ENCODE measurements around the gene MRPS10.
"Not testable (repeated sequence)": the region's sequence is repeated elsewhere in the genome, so short reads cannot be mapped to it uniquely, and the experiment has no call there.

The MRPS10 gene

DNA sequence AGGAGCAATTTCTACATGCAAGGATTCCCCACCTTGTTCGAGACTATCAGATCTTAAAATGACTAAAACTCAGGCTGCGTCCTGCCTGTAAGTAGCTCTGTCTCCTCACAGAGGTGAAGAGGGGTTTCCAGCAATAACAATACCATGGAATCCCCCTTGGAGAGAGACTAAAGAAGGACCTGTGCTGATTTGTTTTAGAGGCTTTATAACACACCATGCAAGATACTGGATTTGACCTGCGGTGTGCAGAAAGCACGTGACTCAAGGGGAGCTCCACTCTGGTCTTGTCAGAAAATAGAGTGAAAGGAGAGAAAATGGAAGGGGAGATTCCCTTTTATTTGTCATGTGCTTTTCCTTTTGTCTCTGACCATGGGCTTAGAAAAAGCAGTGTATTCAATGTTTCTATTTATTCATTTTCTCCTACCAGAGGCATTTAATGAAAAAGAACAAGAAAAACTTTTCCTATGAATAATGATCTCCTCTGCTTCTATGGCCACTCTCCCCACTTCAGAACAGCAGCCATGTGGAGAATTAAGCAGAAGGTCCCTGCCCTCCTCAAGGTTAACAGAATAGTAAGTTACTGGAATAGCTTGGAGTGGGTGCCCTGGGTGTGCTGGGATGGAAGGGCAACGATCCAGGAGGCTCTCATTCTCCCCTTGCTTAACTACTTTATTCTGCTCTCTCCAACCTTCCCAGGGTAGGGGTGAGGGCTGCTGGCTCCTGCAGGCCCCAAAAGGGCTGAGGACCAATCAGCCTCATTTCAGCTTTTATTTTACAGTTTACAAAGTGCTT lies 19.2 kb upstream of the MRPS10 start:
- DNase-seq: no peak

DNA sequence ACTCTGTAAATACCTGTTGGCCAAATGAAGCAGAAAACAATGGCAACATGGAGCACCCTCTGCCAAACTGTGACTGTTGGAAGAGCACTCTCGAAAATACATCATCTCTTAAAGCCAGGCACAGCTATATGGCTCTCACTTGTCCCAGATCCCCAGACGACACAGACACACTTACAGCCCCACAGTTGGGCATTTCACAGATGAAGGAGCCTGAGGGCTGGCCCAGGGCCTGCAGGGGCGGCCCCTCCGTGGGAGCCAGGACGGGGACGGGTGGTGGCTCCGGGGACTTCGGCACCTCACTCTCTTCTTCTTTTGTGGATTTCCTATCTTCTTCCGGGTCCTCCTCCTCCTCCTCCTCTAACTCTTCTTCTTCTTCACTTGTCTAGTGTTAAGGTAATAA lies 18.4 kb upstream of the MRPS10 start:
- no peak for DNase-seq

DNA sequence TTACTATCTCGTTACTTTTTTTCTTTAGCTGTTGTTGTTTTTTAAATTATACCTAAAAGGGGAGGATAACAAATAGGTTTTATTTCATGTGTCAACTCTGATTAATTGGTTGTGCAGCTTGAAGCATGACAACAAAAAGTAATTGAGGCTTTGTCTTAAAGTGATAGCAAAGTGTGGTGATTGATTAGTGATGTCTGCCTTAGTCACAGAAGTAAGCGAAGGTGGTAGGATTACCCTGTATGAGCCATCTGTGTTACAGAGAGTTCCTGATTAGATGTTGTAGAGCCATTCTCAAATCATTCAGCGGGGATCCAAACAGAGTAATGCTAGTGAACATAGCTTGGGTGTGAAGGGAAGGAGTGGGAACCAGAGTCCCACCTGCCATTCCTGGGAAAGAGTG lies 14.4 kb upstream of the MRPS10 start:
- DNase-seq: no peak

DNA sequence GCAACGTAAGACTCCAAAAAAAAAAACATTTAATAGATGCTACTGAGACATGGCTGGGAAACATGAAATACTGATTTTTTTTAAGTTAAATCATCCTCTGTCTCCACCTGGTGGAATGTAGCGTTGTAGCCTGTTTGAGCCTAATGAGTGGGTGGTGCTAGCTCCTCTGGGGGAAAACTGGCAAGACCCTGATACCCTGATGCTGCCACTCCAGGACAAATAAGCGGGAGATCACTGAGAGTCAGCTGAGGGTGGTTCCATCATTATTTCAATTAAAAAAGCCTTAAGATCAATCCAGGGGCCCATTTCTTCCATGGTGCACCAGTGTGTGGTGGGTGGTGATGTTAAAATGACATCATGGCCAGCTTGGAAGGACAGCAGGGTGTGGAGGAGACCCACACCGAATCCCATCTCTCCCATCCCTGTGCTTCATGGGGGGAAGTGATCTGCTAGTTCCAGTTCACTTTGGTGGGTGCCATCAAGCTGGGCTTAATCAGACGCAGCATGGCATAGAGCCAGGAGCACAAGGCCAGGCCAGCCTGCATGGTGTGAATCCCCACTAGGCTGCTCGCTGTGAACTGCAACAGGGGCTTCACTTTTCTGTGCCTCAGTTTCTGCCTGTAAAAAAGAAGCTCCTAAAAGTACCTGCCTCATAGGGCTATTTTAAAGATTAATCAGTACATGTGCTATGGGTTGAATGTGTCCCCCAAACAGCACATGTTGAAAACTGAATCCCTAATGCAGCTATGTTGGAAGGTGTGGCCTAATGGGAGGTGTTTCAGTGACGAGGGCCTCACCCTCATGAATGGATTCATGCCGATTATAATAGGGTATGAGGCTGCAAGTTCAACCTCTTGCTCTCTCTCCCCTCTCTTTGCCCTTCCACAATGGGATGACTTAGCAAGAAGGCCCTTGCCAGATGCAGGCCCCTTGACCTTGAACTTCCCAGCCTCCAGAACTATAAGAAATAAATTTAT lies 13.0 kb upstream of the MRPS10 start:
- no peak for DNase-seq

DNA sequence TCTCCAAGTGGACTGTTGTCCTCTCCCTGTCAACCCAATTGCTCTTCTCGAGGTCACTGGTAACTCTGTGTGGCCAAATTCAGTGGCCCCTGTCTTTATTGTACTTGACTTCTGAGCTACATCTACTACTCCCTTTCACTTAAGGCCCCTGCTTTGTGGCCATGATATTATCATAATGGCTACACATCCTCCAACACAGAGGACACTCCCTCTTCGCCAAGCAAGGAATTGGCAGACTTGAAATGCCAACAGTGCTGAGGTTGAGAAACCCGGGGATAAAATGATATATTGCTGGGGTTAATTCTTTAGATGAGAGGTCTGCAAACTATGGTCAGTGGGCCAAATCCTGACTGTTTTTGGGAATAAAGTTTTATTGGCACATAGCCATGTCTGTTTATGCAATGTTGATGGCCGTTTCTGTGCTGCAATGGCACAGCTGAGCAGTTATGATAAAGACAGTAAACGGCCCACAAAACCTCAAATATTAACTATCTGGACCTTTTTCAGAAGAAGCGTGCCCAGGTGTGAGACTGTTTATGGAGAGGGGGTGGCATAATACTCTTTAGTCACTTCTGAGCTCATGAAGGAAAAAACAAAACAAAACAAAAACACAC lies 12.0 kb upstream of the MRPS10 start:
- no peak for DNase-seq

DNA sequence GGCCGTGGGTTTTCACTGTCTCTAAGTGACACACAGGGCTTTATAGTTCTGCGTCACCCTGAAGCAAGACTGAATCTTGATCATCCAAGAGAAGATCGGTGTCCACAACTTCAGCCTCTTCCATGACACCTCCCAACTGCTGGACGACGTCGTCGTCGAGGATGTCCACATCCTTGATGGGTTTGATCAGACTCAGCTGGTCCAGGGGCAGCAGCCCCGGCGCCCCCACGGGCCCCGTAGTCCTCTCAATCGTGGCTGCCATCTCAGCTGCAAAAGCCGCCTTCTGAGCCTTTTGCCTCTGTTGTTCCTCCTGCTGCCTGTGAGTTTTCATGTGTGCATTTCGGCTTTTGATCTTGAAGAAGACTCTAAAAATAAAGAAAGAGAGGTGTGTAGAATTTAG lies 10.6 kb upstream of the MRPS10 start:
- DNase-seq: no peak

DNA sequence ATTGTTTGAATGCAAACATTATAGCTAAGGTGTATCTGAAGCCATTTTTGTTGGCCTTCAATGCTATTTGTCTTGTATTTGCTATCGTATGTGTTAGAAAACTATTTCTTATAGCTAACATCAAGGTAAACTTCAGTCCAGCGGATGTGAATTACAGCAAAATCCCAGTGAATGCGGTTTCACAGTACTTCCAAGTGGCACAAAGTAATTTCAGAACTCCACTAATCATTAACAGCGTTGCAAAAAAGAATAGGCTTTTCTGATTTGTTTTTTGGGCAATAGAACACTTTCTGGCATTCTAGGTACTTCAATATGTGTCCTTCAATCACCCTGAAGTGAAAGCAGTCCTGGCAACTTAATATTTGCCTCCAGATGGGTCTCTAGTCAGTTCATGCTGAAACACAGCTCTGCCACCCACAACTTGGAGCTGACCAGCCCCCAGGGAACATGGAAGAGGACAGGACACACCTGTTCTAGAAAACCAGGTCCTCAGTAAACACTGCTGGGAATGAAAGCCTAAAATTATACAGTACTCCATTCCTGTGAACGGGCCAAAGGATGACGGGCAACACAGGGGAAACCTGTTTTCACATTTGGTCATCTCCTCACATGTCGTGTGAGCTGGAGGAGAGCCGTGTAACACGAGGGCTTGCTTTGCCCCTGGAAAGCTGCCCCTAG lies 9.7 kb upstream of the MRPS10 start:
- no peak for DNase-seq

DNA sequence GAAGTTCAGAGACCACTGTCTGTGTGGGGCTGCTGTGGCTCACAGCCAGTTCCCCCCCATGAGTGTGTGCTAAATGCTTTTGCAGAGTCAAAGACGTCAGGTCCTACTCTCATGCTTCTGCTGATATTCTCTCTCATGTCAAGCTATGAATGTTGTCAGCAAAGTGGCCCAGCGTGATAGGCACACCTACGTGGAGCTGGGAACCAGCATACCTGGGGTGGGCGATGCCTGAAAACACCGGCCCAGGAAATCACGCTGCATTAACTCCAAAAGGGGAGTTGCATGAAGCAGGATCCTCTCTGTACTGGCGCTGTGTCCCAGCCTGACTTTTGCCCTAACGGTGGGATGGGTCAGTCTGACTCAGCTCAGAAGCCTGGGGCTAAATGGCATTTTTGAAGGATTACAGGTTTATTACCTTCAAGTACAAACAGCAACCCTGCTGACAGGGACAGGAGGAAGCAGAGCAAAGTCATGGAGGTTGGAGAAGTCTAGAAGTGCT lies 9.0 kb upstream of the MRPS10 start:
- no peak for DNase-seq

DNA sequence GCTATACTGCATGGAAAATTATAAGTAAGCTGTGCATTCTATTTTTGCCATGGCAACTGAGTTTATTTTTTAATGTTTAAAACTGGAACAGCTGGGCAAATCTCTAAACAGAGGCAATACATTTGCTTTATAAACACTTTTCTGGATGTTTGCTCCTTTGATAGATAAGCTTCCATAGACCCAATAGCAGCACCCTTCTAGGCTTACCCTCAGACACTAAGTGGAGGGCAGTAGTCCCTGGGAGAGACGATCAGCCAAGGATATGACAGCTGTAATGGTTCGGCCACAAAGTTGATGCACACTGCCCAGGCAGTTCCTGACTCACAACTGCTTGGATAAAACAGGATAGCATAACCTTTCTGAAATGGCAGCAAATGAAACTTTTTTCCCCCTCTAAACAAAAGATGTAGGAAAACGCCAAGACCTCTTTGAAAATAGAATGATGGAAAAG lies 8.5 kb upstream of the MRPS10 start:
- no peak for DNase-seq

DNA sequence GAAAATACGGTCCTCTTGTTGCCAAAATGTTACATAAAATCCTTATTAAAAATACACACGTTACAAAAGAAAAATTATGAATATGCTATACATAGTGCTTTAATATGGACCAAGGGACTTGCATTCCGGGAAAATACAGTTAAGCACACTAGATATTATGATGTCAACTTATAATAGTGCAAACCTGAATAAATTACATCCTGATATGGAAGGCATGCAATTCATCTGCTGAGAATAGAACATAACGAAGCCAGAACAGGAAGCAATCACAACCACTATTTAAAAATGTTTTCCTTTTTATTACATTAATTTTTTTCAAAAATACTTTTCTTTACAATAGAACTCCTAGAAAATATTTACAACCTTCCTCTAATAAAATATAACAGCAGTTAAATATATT lies 7.8 kb upstream of the MRPS10 start:
- no peak for DNase-seq

DNA sequence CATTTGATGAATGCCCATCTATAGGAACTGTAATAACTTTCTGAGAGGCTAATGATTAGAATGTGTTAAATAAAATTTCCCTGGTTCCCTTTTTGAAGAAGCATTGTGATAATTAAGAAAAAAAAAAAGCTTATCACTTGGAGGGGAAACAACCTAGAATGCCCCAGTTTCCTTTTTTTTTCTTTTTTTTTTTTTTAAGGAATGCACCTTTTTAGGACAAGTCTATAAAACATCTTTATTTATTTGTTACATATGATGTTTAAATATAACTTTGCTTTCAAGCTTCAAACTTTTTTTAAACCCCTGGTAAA lies 7.3 kb upstream of the MRPS10 start:
- DNase-seq: no peak

DNA sequence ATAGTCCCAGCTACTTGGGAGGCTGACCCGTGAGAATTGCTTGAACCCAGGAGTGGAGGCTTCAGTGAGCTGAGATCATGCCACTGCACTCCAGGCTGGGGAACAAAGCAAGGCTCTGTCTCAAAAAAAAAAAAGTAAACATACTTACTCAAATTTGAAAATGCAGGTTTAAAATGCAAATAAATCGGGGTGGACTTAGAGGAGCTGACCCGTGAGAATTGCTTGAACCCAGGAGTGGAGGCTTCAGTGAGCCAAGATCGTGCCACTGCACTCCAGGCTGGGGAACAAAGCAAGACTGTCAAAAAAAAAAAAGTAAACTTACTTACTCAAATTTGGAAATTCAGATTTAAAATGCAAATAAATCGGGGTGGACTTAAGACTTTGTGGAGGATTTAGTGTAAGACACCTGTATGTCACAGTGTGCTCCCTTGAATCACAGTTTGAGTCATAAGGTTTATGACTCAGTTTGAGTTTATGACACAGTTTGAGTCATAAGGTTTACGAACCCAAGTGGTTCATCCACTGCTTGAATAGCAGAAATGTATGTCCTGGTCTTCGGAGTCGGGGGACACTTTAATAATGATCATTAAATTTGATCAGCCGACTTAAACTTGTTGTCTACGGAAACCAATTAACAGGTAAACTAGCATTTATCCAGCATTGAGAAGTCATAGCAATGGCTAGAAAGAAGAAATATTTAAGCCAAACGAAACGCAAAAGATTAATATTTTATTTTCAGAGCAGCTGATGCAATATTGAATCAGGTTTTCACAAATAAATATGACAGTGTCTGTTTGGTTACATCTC lies 6.8 kb upstream of the MRPS10 start:
- no peak for DNase-seq

DNA sequence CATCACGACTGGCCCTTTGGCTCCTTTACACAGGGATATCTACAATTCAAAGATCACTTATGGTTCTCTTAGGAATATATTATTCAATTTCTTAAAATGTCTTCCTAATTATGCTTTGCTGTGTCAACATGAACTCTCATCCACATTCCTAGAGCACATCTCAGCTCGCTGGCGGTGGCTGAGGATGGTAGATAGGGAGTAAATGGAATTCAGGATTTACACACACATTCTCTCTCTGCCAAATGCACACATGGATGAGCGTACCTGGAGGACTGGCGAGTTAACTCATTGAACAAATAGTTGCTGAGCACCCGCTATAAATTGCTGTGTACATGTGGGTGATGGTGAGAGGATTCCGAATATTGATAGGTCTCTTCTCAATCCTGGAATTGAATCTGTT lies 4.8 kb upstream of the MRPS10 start:
- DNase-seq: no peak

DNA sequence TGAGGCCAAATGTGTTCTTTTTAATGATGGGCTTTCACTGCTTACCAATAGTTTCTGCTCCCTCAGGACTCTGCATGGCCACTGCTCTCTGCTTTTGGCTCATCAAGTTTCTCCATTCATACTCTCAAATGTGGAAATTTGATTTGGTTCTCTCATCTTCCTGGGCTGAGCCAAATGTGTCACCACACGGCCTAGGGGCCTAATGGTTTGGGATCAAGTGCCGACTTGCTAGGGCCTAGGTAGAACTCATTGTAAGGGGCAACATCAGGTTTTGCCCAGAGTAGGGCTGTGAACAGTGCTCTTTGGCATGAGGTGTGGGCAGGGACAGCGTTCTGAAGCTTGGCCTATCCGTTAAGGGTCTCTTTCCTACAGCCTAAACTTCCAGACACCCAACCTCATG lies 3.9 kb upstream of the MRPS10 start:
- DNase-seq: no peak

DNA sequence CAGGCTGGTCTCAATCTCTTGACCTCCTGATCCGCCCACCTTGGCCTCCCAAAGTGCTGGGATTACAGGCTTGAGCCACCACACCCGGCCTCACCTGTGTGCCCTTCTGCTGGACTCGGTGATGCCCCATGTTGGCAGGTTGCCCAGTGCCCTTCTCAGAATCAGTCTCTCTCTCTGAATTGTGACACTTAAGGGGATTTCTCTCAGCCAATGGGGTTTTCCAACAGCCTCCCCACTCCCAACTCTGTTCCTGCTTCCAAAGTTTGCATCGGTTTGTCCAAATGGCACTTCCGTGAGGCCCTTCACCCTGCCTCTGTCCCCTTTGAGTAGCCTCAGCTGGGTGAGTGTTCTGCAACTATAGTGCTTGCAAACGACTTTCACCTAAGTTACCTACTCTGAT lies 3.1 kb upstream of the MRPS10 start:
- DNase-seq: no peak

DNA sequence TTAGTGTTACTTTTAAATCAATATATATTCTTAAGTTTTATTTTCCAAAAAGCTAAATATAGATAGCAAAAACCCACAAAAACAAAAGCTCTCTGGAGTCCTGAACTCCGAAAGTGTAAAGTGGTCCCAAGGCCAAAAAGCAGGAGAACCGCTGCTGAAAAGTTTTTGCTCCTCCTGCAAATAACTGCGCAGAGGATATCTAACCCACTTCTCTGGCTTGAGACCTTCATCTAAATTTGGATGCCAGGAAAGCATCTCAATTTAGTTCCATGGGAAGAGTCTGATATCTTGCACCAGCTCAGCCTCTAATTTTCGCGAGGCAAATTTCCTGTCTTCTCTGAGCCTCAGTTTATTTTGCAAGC lies 523 bp downstream of the MRPS10 start:
- DNase-seq: no peak

DNA sequence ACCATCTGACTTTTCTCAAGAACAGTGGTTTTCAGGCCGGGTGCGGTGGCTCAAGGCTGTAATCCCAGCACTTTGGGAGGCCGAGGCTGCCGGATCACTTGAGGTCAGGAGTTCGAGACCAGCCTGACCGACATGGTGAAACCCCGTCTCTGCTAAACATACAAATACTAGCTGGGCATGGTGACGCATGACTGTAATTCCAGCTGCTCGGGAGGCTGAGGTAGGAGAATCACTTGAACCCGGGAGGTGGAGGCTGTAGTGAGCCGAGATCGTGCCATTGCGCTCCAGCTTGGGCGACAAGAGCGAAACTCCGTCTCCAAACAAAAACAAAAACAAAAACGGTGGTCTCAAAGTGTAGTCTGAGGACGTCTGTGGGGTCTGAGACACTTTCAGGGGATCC lies 1.2 kb downstream of the MRPS10 start:
- not testable (repeated sequence) for DNase-seq

DNA sequence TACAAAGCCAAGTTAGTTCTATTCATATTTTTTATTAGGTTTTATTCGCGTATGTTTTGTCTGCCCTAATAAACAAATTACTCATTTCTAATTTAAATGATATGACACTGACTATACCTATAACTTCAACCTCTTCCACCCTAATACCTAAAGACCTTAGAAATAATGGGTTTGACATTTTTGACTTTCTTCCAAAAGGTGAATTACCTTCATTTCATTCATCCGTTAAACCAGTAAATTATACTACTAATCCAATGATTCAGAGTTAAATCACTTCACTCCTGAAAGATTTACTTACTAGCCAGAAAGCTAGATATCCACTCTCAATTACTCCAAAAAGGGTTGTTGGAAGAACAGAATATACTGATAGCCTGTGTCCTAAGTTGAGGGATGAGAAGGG lies 5.2 kb downstream of the MRPS10 start:
- no peak for DNase-seq

DNA sequence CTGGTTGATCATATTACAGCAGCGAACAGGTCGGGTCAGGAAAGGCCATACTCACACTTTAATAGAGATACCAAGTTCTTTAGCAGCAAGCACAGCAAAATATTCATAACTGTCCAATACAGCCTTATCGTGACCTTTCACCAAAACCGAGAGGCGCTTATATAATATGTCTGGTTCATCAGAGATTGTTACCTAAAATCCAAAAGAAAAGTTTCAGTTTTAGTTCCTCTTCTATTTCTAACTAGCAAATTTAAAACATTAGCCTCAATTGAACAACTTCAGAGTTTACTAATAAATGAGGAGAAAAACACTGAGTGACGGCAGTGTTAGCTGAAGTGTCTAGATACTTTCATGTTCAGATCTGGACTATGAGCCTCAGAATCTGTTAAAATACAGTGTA lies 5.9 kb downstream of the MRPS10 start:
- DNase-seq: no peak

DNA sequence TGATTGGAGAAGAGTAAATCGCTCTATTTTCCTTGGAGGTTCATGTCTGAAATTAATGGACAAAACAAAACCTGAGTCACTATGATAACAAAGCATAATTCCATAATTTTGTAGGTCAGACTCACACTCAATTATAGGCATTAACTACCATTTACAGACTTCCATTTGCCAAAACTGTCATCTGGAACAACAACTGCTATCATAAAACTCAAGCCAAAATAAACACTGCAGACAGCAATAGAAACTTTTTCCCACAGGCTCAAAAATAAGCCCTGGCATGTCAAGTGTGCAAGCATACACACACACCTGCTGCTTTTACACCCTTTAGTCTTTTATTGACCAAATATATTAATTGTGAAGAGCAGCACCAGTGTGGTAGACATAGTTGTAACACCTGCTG lies 7.1 kb downstream of the MRPS10 start:
- DNase-seq: no peak

DNA sequence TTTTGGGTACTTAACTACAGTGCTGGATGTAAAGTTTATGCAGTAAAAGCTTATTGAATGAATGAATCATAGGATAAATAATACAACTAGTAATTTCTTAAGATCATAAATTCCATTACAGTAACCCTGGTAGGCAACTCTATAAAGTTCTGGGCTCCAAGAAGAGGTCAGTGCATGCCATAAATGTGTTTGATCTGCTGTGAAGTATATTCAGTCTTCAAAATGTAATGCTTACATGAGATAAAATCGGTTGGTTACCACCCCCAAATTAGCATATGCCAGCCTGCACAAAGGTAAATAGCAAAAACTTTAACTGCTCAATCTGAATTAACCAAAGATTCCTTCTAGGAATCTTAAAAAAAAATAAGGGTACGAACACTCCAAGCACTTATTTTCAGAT lies 10.1 kb downstream of the MRPS10 start:
- not testable (repeated sequence) for DNase-seq

DNA sequence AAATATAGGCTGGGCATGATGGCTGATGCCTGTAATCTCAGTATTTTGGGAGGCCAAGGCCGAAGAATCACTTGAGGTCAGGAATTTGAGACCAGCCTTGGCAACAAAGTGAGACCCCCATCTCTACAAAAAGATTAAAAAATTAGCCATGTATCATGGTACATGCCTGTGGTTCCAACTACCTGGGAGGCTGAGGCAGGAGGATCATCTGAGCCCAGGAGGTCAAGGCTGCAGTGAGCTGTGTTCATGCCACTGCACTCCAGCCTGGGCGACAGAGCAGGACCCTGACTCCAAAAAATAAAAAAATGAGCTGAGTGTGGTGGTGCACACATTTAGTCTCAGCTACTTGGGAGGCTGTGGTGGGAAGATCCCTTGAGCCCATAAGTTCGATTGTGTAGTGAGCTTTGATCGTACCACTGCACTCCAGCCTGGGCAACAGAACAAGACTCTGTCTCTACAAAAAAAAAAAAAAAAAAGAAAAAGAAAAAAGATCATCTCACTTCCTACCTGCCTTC lies 12.8 kb downstream of the MRPS10 start:
- no peak for DNase-seq
